Right lobe of liver (tissue), 6 donors: Measurements from ENCODE around the gene GRPEL2. TPM values are rescaled to one million over a fixed set of nuclear protein-coding genes. Genes with fewer than 3 reads are reported as not detected.
A peak's percentile ranks its signal among the peaks of the same experiment; 100 is the strongest.

ENCODE experiments used
- ATAC-seq, 4 donors: fragments of 200-7000 bp; cut with Tn5 transposase; one replicate each; pipeline ENCODE4 v1.9.1; 2020; ENCODE audit warnings: mild to moderate bottlenecking in 4 of 4, moderate library complexity in 4 of 4
- DNase-seq, 3 donors: peaks; one replicate each; pipeline ENCODE4 v3.0.0-alpha.2; 2020
- H3K27ac ChIP-seq, 3 donors: fragments of 200-600 bp; one replicate each; pipeline ENCODE4 v1.8.0; 2022
- H3K27me3 ChIP-seq, 2 donors: fragments of 200-600 bp; one replicate each; pipeline ENCODE4 v1.8.0; 2022
- H3K36me3 ChIP-seq, 4 donors: fragments of 200-600 bp; sonication (generic) in 1 of 4; one replicate each; pipeline versions ENCODE4 v1.5.1 to v1.8.0; 2017 to 2022; ENCODE audit warnings: control low read depth in 1 of 4
- H3K4me1 ChIP-seq, 4 donors: fragments of 200-600 bp; sonication (generic) in 1 of 4; one replicate each; pipeline versions ENCODE4 v1.5.1 to v1.8.0; 2017 to 2022; ENCODE audit warnings: control low read depth in 1 of 4
- H3K4me3 ChIP-seq, 3 donors: fragments of 200-600 bp; one replicate each; pipeline ENCODE4 v1.8.0; 2022
- H3K9me3 ChIP-seq, 4 donors: fragments of 200-600 bp; sonication (generic) in 1 of 4; one replicate each; pipeline versions ENCODE4 v1.5.1 to v1.8.0; 2017 to 2022; ENCODE audit warnings: control low read depth in 1 of 4
- POLR2A ChIP-seq: fragments of 450-650 bp; IDR thresholded peaks from one replicate; pipeline ENCODE4 v1.6.1; 2017; ENCODE audit warnings: antibody characterized with exemption, mild to moderate bottlenecking
- WGBS: methylation state at CpG from one replicate; pipeline ENCODE4 v1.1.6; 2018; ENCODE audit warnings: low coverage, low lambda C conversion rate; ENCODE audit not compliant: insufficient coverage; ENCODE audit errors: missing lambda C conversion rate; 5-methylcytosine and 5-hydroxymethylcytosine counted together
- intact Hi-C, 2 donors: fragments of 100-400 bp; cut with DNase I; formaldehyde crosslinking; loops; one replicate each; pipeline versions ENCODE4 v1.11.2 to v1.14.1; 2022
- total RNA-seq, 6 experiments: library from RNA; depleted of rRNA in 2 of 6; stranded (reverse); fragments of >200 nt in 2 of 6; fragmentation: NEBNext Ultra II Directional in 3 of 6; extraction: Animal tissue kit (Norgen Biotek cat#: 25700) in 3 of 6; gene quantifications; one replicate each; pipeline versions ENCODE4 v1.1.0 to v1.2.4, GENCODE V29; 2016 to 2023
- TF ChIP-seq, protein P1 (sequence below), 4 donors: fragments of 200-600 bp in 3 of 4; fragments of 450-650 bp in 1 of 4; IDR thresholded peaks; one replicate each; pipeline versions ENCODE4 v1.5.1 to v1.8.0; 2016 to 2022; ENCODE audit warnings: antibody characterized with exemption in 4 of 4, mild to moderate bottlenecking in 2 of 4
- donor health status: DM: no; HTN: yes; CAD: no.
- donor health status: DM: no; HTN: no; CAD: no.
- donor health status: DM: no; HTN: no; CAD: no.
- donor health status: DM: no; HTN: yes; CAD: no.
- donor health status: DM: no; HTN: yes; CAD: no.

GRPEL2 gene
- total RNA-seq, 6 experiments from 2014 or later, result 4.2 to 6.9 (median 5.9) TPM

DNA sequence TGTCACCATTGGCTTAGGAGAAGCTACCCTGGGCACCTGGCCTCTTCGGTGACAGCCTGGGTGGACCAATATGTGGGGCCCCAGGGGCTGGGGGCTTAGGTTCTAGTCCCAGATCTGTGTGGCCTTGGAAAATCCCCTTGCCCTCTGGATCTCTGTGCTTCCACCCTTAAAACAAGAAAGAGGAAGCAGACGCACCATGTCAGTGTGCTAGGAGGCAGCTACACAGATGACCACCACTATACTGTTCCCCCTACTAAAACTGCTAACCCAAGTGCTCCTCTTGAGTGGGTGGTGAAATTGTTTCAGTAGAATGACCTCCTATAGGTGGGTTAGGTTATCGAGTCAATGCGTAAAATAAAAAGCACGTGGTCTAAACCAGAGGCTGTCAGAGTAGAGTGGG lies 42.7 kb upstream of the GRPEL2 start:
- DNase-seq (no peak), ATAC-seq (peak in 1 of 4 donors; percentile 16)
- TF ChIP-seq, protein P1, sequence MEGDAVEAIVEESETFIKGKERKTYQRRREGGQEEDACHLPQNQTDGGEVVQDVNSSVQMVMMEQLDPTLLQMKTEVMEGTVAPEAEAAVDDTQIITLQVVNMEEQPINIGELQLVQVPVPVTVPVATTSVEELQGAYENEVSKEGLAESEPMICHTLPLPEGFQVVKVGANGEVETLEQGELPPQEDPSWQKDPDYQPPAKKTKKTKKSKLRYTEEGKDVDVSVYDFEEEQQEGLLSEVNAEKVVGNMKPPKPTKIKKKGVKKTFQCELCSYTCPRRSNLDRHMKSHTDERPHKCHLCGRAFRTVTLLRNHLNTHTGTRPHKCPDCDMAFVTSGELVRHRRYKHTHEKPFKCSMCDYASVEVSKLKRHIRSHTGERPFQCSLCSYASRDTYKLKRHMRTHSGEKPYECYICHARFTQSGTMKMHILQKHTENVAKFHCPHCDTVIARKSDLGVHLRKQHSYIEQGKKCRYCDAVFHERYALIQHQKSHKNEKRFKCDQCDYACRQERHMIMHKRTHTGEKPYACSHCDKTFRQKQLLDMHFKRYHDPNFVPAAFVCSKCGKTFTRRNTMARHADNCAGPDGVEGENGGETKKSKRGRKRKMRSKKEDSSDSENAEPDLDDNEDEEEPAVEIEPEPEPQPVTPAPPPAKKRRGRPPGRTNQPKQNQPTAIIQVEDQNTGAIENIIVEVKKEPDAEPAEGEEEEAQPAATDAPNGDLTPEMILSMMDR (IDR thresholded peaks at IDR 0.05), result no peak
- no peak for TF ChIP-seq POLR2A
- no peaks in the 10 kb centered on the region for H3K36me3 ChIP-seq
- intact Hi-C loops, result no loop called here
- no peak overlapping the region for H3K4me3 ChIP-seq
- WGBS, result 87% methylated on average over 3 of the region's 5 CpGs
- H3K27me3 ChIP-seq, result no peaks in the 10 kb centered on the region
- H3K4me1 ChIP-seq, result no peaks in the 10 kb centered on the region
- no peaks in the 10 kb centered on the region for H3K9me3 ChIP-seq
- no peak overlapping the region for H3K27ac ChIP-seq

DNA sequence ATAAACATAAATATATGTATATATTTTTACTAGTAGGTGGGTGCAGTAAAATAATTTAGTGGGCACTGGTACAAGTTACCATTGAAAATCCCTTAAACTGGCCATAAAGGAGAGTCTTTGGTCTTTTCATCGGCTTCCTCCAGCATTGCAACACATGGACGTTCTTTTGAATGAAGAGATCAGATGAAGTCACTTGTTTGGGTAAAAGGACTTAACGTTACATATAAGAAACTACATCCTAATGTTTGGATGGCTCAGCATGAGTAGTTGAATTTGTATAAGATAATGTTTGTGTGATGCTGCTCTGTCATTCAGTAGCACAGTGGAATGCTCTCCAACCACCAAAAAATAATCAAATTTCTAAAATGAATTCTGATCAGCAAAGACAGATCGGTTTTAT lies 42.1 kb upstream of the GRPEL2 start:
- TF ChIP-seq, protein P1 (IDR thresholded peaks at IDR 0.05), result no peak
- no peak for TF ChIP-seq POLR2A
- Histone ChIP-seq H3K27me3 (no peaks in the 10 kb centered on the region), H3K4me3 (no peak overlapping the region), H3K36me3 (no peaks in the 10 kb centered on the region), H3K27ac (no peak overlapping the region), H3K4me1 (no peaks in the 10 kb centered on the region), H3K9me3 (no peaks in the 10 kb centered on the region)
- WGBS, result 63% methylated on average over 4 of the region's 4 CpGs
- no peak for DNase-seq
- no peak for ATAC-seq
- intact Hi-C loops, result no loop called here

DNA sequence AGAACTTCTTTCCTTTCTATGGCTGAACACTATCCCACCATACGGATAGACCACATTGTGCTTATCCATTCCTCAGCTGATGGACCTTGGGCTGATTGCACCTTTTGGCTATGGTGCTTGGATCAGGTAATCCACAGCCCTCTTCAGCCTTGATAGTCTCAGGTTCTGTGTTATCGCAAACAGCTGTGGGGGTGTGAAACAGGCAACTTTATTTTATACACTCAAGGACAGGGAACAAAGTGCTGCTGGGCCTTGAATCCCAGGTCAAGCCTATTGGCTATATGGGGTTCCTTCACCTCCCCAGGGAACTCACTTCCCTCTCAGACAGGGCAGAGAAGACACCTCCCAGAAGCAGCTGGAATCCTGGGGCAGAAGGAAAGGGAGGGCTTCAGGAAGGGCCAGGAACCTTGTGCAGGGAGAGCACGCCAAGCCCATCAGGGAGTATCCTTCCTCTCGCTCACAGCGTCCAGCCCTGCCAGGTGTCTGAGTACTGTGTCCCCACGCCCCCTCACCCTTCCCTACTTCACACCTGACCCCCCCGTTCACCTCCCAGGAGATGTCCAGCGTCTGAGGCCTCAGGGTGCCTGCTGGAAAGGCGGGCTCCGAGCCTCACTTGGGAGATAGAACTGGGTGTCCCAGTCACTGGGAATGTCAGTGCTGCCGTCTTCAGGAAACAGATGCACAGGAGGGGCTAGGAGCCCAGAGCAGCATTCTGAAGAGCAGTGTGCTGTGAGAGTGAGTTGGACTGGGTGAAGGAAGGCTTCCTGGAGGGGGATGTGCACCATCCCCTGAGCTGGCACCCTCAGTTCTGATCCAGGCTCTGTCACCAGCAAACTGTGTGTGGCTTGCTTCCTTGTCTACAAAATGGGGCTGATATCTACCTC lies 40.9 kb upstream of the GRPEL2 start:
- intact Hi-C loops, result no loop called here
- no peak overlapping the region for H3K27ac ChIP-seq
- 84% methylated on average over 2 of the region's 11 CpGs for WGBS
- no peaks in the 10 kb centered on the region for H3K36me3 ChIP-seq
- peak; percentile 25 to 56 (median 34) for ATAC-seq
- no peak for DNase-seq
- no peak overlapping the region for H3K4me3 ChIP-seq
- H3K27me3 ChIP-seq, result no peaks in the 10 kb centered on the region
- no peak for TF ChIP-seq POLR2A
- TF ChIP-seq, protein P1 (IDR thresholded peaks at IDR 0.05), result no peak
- no peaks in the 10 kb centered on the region for H3K4me1 ChIP-seq
- no peaks in the 10 kb centered on the region for H3K9me3 ChIP-seq

DNA sequence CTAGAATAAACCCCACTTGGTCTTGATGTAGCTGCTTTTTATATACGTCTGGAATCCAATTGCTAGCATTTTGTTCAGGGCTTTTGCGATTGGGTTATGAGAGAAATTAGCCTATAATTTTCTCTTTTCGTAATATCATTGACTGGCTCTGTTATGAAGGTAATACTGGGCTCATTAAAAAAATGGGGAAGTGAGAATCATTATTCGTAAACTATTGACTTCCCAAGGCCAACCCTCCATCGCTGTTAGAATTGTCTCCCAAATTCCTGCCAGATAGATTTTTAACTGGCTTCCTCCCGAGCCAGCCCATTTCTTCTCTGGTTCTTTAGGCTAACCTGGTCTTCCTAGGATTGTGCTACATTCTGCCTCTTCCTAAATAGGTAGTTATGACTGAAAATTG lies 35.9 kb upstream of the GRPEL2 start:
- TF ChIP-seq, protein P1 (IDR thresholded peaks at IDR 0.05), result no peak
- TF ChIP-seq POLR2A, result no peak
- Histone ChIP-seq H3K27ac (no peak overlapping the region), H3K36me3 (no peaks in the 10 kb centered on the region), H3K27me3 (no peaks in the 10 kb centered on the region), H3K4me1 (no peaks in the 10 kb centered on the region), H3K4me3 (no peak overlapping the region), H3K9me3 (no peaks in the 10 kb centered on the region)
- intact Hi-C loops, result no loop called here
- DNase-seq (no peak), ATAC-seq (no peak)
- WGBS, result 55% methylated on average over 6 of the region's 6 CpGs
